ENCODE data around the gene NECAB3. TPM values are rescaled to one million over a fixed set of nuclear protein-coding genes. Genes with fewer than 3 reads are reported as not detected.

Gene NECAB3
- total and polyA plus RNA-seq, 2 of the 13 experiments (the other 11 are each of a cell fraction or from before 2014, with no cell fraction given), result 61.5 to 65.5 TPM

- TF ChIP-seq U2AF2 (IDR thresholded peaks at IDR 0.05; ENCODE audit: low read depth, low read length), result no peak
- TF ChIP-seq CREB3 (CRISPR knock-in tag; IDR thresholded peaks at IDR 0.05), result peak; percentile 73; the same call in 1 of the 2 replicates
- TF ChIP-seq SIX4 (CRISPR knock-in tag; IDR thresholded peaks at IDR 0.05), result 0 out of 2 replicates have a peak, but pooled peaks have one; percentile 5
- no peak; the same call in 1 of the 2 replicates for TF ChIP-seq MEF2D (CRISPR knock-in tag; IDR thresholded peaks at IDR 0.05)
- TF ChIP-seq, protein P1, sequence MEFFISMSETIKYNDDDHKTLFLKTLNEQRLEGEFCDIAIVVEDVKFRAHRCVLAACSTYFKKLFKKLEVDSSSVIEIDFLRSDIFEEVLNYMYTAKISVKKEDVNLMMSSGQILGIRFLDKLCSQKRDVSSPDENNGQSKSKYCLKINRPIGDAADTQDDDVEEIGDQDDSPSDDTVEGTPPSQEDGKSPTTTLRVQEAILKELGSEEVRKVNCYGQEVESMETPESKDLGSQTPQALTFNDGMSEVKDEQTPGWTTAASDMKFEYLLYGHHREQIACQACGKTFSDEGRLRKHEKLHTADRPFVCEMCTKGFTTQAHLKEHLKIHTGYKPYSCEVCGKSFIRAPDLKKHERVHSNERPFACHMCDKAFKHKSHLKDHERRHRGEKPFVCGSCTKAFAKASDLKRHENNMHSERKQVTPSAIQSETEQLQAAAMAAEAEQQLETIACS (CRISPR knock-in tag; IDR thresholded peaks at IDR 0.05), result peak; percentile 76
- TF ChIP-seq ZBTB2 (CRISPR knock-in tag; IDR thresholded peaks at IDR 0.05; ENCODE audit: low read depth), result peak; percentile 98
- TF ChIP-seq GZF1 (CRISPR knock-in tag; IDR thresholded peaks at IDR 0.05), result no peak
- no peak for TF ChIP-seq MAFK (conservative IDR thresholded peaks at IDR 0.05 in 1 of 2, IDR thresholded peaks at IDR 0.05 in 1 of 2; ENCODE audit: low read length in 2 of 2)
- TF ChIP-seq GFI1 (CRISPR knock-in tag; IDR thresholded peaks at IDR 0.05; ENCODE audit: borderline replicate concordance), result peak; percentile 67
- TF ChIP-seq, protein P2, sequence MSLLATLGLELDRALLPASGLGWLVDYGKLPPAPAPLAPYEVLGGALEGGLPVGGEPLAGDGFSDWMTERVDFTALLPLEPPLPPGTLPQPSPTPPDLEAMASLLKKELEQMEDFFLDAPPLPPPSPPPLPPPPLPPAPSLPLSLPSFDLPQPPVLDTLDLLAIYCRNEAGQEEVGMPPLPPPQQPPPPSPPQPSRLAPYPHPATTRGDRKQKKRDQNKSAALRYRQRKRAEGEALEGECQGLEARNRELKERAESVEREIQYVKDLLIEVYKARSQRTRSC (CRISPR knock-in tag; IDR thresholded peaks at IDR 0.05; ENCODE audit: low read depth), result peak; percentile 80; the same call in 1 of the 2 replicates
- peak; percentile 93 for TF ChIP-seq ZNF687 (CRISPR knock-in tag; IDR thresholded peaks at IDR 0.05)
- TF ChIP-seq ZNF282 (IDR thresholded peaks at IDR 0.05; ENCODE audit: partially characterized antibody), result no peak
- TF ChIP-seq BORCS8-MEF2B (CRISPR knock-in tag; IDR thresholded peaks at IDR 0.05), result no peak
- 0 out of 2 replicates have a peak, but pooled peaks have one; percentile 18 for TF ChIP-seq PPARG (CRISPR knock-in tag; conservative IDR thresholded peaks at IDR 0.05)
- TF ChIP-seq PHF5A (CRISPR knock-in tag; IDR thresholded peaks at IDR 0.05; ENCODE audit: low read depth, unreplicated experiment), result peak; percentile 43
- TF ChIP-seq ZNF253 (CRISPR knock-in tag; IDR thresholded peaks at IDR 0.05; ENCODE audit: borderline replicate concordance), result no peak; the same call in 1 of the 2 replicates
- TF ChIP-seq ZNF678 (CRISPR knock-in tag; IDR thresholded peaks at IDR 0.05), result peak; percentile 75; the same call in 1 of the 2 replicates
- peak; percentile 49; the same call in 1 of the 2 replicates for TF ChIP-seq ETV5 (CRISPR knock-in tag; IDR thresholded peaks at IDR 0.05; ENCODE audit: borderline replicate concordance)
- peak; percentile 92; the same call in 1 of the 2 replicates for TF ChIP-seq ZNF180 (CRISPR knock-in tag; IDR thresholded peaks at IDR 0.05; ENCODE audit: borderline replicate concordance, low read depth)
- TF ChIP-seq CCDC6 (CRISPR knock-in tag; IDR thresholded peaks at IDR 0.05), result peak; percentile 99
These were observed at the start of gene NECAB3 (continued) for GRCh38 chr20:33674294-33675135.
